PFSK-1 (cell line): Measurements from ENCODE around the gene GRK5.

ENCODE experiments used
- POLR2AphosphoS5 ChIP-seq: IDR thresholded peaks from 2 replicates; pipeline ENCODE4 v1.6.1; 2012; ENCODE audit warnings: low read depth, mild to moderate bottlenecking, control low read depth, low read length, moderate library complexity
- SIN3A ChIP-seq: IDR thresholded peaks from 2 replicates; pipeline ENCODE4 v1.6.1; 2012; ENCODE audit warnings: mild to moderate bottlenecking, low read length, moderate library complexity, borderline replicate concordance; ENCODE audit not compliant: insufficient read depth
- TAF1 ChIP-seq: IDR thresholded peaks from 2 replicates; pipeline ENCODE4 v1.6.1; 2012; ENCODE audit warnings: low read length, control low read depth, borderline replicate concordance; ENCODE audit not compliant: insufficient read depth

- TF ChIP-seq POLR2AphosphoS5 (no peak), TAF1 (no peak), SIN3A (no peak)
Observed at GRCh38 chr10:119462773-119463172, 255.4 kb downstream of the GRK5 start.
